Glutamatergic neuron (in vitro differentiated cells): ENCODE results near the gene CAMSAP3. TPM values are rescaled to one million over a fixed set of nuclear protein-coding genes. Genes with fewer than 3 reads are reported as not detected.

Experiments
- DNase-seq: peaks from one replicate; pipeline ENCODE4 v3.0.0; 2022
- H3K27ac Mint-ChIP-seq: one replicate; pipeline ENCODE4 v1.8.0; 2020; ENCODE audit warnings: mild to moderate bottlenecking, mixed read lengths, inconsistent platforms; ENCODE audit not compliant: unreplicated experiment
- H3K27me3 Mint-ChIP-seq: one replicate; pipeline ENCODE4 v1.8.0; 2020; ENCODE audit warnings: mild to moderate bottlenecking, moderate library complexity, mixed read lengths, inconsistent platforms; ENCODE audit not compliant: unreplicated experiment
- H3K36me3 Mint-ChIP-seq: one replicate; pipeline ENCODE4 v1.8.0; 2020; ENCODE audit warnings: mild to moderate bottlenecking, mixed read lengths, inconsistent platforms; ENCODE audit not compliant: unreplicated experiment
- H3K4me1 Mint-ChIP-seq: one replicate; pipeline ENCODE4 v1.8.0; 2020; ENCODE audit warnings: mild to moderate bottlenecking, low read depth, mixed read lengths, inconsistent platforms; ENCODE audit not compliant: unreplicated experiment
- H3K4me3 Mint-ChIP-seq: one replicate; pipeline ENCODE4 v1.8.0; 2020; ENCODE audit warnings: mild to moderate bottlenecking, mixed read lengths, inconsistent platforms; ENCODE audit not compliant: unreplicated experiment
- H3K9me3 Mint-ChIP-seq: one replicate; pipeline ENCODE4 v1.8.0; 2020; ENCODE audit warnings: mild to moderate bottlenecking, moderate library complexity, mixed read lengths, inconsistent platforms; ENCODE audit not compliant: unreplicated experiment
- CTCF ChIP-seq: fragments of 200-600 bp; sonication (generic); IDR thresholded peaks from one replicate; pipeline ENCODE4 v1.5.0; 2021; ENCODE audit not compliant: partially characterized antibody, unreplicated experiment
- total RNA-seq: library from RNA; stranded (reverse); fragmentation: NEBNext Ultra II Directional; extraction: Animal tissue kit (Norgen Biotek cat#: 25700); gene quantifications from one replicate; pipeline ENCODE4 v1.2.1, GENCODE V29; 2021; ENCODE audit not compliant: unreplicated experiment

Gene CAMSAP3
- total RNA-seq, 1 donor from 2014 or later, result 47.6 TPM

GRCh38 chr19:7600721-7601120 is 5.1 kb downstream of the CAMSAP3 start:
- TF ChIP-seq CTCF, result no peak
- peaks cover 11% of the 10 kb centered on the region for H3K27me3 Mint-ChIP-seq
- no peak overlapping the region for H3K27ac Mint-ChIP-seq
- H3K4me3 Mint-ChIP-seq, result no peak overlapping the region
- H3K36me3 Mint-ChIP-seq, result no peaks in the 10 kb centered on the region
- H3K9me3 Mint-ChIP-seq, result peaks cover 3% of the 10 kb centered on the region
- no peak for DNase-seq
- H3K4me1 Mint-ChIP-seq, result peaks cover 6% of the 10 kb centered on the region

GRCh38 chr19:7602240-7602934 is 6.7 kb downstream of the CAMSAP3 start:
- Mint-ChIP-seq H3K36me3 (no peaks in the 10 kb centered on the region), H3K9me3 (peaks cover 4% of the 10 kb centered on the region), H3K4me3 (no peak overlapping the region), H3K27ac (no peak overlapping the region), H3K4me1 (peaks cover 6% of the 10 kb centered on the region), H3K27me3 (peaks cover 10% of the 10 kb centered on the region)
- TF ChIP-seq CTCF, result no peak
- DNase-seq, result no peak

- no peak overlapping the region for H3K4me3 Mint-ChIP-seq
- DNase-seq, result no peak
- no peak overlapping the region for H3K27ac Mint-ChIP-seq
- H3K4me1 Mint-ChIP-seq, result peaks cover under 1% of the 10 kb centered on the region
- H3K36me3 Mint-ChIP-seq, result no peaks in the 10 kb centered on the region
- no peak for TF ChIP-seq CTCF
- H3K27me3 Mint-ChIP-seq, result peaks cover 10% of the 10 kb centered on the region
- peaks cover 4% of the 10 kb centered on the region for H3K9me3 Mint-ChIP-seq
Measured at GRCh38 chr19:7602935-7603497, 7.4 kb downstream of the CAMSAP3 start.

GRCh38 chr19:7603919-7604318 is 8.3 kb downstream of the CAMSAP3 start:
- Mint-ChIP-seq H3K9me3 (peaks cover 4% of the 10 kb centered on the region), H3K4me3 (no peak overlapping the region), H3K27ac (no peak overlapping the region), H3K4me1 (no peaks in the 10 kb centered on the region), H3K27me3 (peaks cover 13% of the 10 kb centered on the region), H3K36me3 (no peaks in the 10 kb centered on the region)
- no peak for DNase-seq
- TF ChIP-seq CTCF, result no peak

GRCh38 chr19:7605490-7606222 is 10.0 kb downstream of the CAMSAP3 start:
- Mint-ChIP-seq H3K4me3 (no peak overlapping the region), H3K27me3 (peaks cover 13% of the 10 kb centered on the region), H3K36me3 (no peaks in the 10 kb centered on the region), H3K27ac (no peak overlapping the region), H3K4me1 (no peaks in the 10 kb centered on the region), H3K9me3 (peaks cover 4% of the 10 kb centered on the region)
- DNase-seq, result no peak
- TF ChIP-seq CTCF, result no peak
